ENCODE measurements around the gene VARS1.
"Not testable (repeated sequence)": the region's sequence is repeated elsewhere in the genome, so short reads cannot be mapped to it uniquely, and the experiment has no call there.

- not testable (repeated sequence) for TF ChIP-seq POLR2AphosphoS5, CTCF, POLR2A, EP300 (IDR thresholded peaks at IDR 0.05)
Observed at GRCh38 chr6:31838114-31838553, 42.6 kb upstream of the VARS1 start.
